ENCODE measurements around the gene SCN2B. TPM values are rescaled to one million over a fixed set of nuclear protein-coding genes. Genes with fewer than 3 reads are reported as not detected.
A peak's percentile ranks its signal among the peaks of the same experiment; 100 is the strongest.

SCN2B gene
- total and polyA plus RNA-seq, 2 donors (not counting 1 experiment from before 2014, with no cell fraction given): 0.11 to 7.3 TPM

DNA sequence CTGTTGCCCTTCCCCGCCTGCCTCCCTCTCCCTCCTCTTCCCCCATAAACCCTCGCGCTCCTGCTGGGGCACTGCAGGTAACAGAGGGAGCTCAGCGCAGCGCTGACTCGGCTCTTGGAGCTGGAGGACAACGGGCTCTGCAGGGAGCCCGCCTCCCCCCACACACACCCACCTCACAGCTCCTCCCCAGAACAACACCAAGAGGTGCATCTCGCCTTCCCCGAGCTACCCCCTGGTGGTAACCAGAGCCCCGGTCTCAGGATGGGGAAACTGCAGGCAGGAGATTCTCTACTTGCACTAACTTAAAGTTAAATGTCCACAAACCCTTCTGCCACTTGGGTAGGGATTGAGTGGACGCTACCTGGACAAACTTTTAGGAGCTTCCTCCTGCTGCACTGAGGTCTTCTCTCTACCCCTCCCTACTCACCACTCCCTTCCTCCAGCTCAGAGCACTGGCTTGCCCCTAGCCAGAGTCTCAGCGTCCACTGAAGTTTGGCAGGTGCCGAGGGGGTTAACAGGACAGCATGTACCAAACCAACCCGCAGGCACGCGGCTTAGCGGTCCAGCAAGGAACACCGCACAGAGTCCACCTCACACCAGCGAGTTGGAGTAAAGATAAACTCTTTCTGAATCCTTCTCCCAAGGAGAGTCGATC is 19.8 kb downstream of the SCN2B start:
- no peak overlapping the region for H2AFZ ChIP-seq (ENCODE audit: low read length)
- no peaks in the 10 kb centered on the region for H3K9me3 ChIP-seq (ENCODE audit: control insufficient read depth, insufficient read depth, low read depth, low read length)
- no peaks in the 10 kb centered on the region for H3K36me3 ChIP-seq (ENCODE audit: control insufficient read depth, insufficient read depth, low read length)
- no peaks in the 10 kb centered on the region for H3K4me1 ChIP-seq (ENCODE audit: control insufficient read depth, extremely low read depth, insufficient read depth, low read length)
- H4K20me1 ChIP-seq (ENCODE audit: control insufficient read depth, extremely low read depth, insufficient read depth, low read length): no peaks in the 10 kb centered on the region
- H3K27me3 ChIP-seq (ENCODE audit: control insufficient read depth, insufficient read depth, low read length): peaks cover 58% of the 10 kb centered on the region
- H3K4me3 ChIP-seq (replicated peaks in 1 of 4; ENCODE audit: control extremely low read depth in 1 of 4, insufficient read depth in 1 of 4, low read depth in 3 of 4, low read length in 4 of 4): no peak overlapping the region
- no peaks in the 10 kb centered on the region for H3K79me2 ChIP-seq (ENCODE audit: control insufficient read depth, insufficient read depth, low read length)
- no peak overlapping the region for H3K27ac ChIP-seq (ENCODE audit: insufficient read depth, low read length)
- TF ChIP-seq, protein P1, sequence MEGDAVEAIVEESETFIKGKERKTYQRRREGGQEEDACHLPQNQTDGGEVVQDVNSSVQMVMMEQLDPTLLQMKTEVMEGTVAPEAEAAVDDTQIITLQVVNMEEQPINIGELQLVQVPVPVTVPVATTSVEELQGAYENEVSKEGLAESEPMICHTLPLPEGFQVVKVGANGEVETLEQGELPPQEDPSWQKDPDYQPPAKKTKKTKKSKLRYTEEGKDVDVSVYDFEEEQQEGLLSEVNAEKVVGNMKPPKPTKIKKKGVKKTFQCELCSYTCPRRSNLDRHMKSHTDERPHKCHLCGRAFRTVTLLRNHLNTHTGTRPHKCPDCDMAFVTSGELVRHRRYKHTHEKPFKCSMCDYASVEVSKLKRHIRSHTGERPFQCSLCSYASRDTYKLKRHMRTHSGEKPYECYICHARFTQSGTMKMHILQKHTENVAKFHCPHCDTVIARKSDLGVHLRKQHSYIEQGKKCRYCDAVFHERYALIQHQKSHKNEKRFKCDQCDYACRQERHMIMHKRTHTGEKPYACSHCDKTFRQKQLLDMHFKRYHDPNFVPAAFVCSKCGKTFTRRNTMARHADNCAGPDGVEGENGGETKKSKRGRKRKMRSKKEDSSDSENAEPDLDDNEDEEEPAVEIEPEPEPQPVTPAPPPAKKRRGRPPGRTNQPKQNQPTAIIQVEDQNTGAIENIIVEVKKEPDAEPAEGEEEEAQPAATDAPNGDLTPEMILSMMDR (conservative IDR thresholded peaks at IDR 0.05 in 1 of 2, IDR thresholded peaks at IDR 0.05 in 1 of 2; ENCODE audit: low read depth in 1 of 2, low read length in 2 of 2): no peak
- TF ChIP-seq EZH2 (IDR thresholded peaks at IDR 0.05; ENCODE audit: low read length, missing control alignments): peak; percentile 25
- no peak overlapping the region for H3K9ac ChIP-seq (ENCODE audit: insufficient read depth, low read length)
- DNase-seq (ENCODE audit: low read depth in 2 of 2): no peak
- no peak overlapping the region for H3K4me2 ChIP-seq (ENCODE audit: extremely low read depth, insufficient read depth, low read length)

DNA sequence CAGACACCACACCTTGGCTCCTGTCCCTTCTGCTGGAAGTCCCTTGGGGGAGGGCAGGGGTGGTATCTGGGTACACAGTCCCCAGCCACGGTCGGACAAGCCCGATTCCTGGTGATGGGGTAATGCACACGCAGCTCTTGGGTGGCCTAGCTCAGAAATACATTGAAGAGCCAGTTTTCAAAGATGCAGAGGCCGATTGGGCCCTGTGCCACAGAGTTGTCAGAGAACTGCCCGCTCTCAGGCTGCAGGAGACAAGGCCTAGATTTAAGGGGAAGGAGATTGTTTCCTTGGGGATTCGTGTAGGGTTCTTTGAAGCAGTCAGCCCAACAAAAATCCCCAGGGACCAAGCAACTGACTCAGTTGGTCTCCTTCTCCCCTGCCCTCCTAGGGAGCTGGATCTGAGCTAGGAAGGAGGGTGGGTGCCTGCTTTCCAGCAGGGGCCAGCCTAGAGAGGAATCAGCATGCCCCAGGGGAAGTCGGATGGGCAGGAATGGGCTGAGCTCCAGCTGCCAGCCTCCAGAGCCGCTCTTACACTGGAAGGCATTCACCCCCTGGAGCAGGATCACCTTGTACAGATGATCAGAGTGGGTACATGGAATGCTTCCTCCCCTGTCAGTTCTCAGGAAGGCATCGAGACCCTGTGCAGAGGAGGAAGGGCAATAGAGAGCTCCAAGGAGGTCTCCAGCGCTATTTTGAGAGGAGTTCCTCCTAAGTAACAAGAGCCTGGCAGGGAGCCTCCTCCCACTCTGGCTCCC is 20.5 kb downstream of the SCN2B start:
- TF ChIP-seq, protein P1 (conservative IDR thresholded peaks at IDR 0.05 in 1 of 2, IDR thresholded peaks at IDR 0.05 in 1 of 2; ENCODE audit: low read depth in 1 of 2, low read length in 2 of 2): no peak
- TF ChIP-seq EZH2 (IDR thresholded peaks at IDR 0.05; ENCODE audit: low read length, missing control alignments): no peak
- H3K9me3 ChIP-seq (ENCODE audit: control insufficient read depth, insufficient read depth, low read depth, low read length): no peaks in the 10 kb centered on the region

DNA sequence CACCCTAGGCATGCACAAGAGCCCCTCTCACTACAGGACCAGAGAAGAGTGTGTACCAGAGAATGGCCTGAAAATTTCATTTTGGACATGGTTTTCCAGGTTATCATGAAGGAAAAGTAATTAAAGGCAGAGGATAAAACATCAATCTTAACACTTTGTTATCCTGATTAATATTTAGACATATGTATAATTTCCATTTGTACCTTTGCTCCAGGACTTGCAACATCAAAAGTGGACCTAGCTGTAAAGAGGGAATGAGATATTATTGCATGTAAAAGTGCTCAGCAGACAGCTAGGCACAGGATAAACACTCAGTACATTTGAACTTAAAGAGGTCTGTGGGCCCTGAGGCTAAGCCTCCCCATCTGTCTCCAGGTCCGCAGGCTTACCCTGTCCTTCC is 21.8 kb downstream of the SCN2B start:
- Histone ChIP-seq H3K4me2 (ENCODE audit: extremely low read depth, insufficient read depth, low read length) (no peak overlapping the region), H3K9ac (ENCODE audit: insufficient read depth, low read length) (no peak overlapping the region), H3K9me3 (ENCODE audit: control insufficient read depth, insufficient read depth, low read depth, low read length) (no peaks in the 10 kb centered on the region), H3K27me3 (ENCODE audit: control insufficient read depth, insufficient read depth, low read length) (peaks cover 58% of the 10 kb centered on the region), H3K4me1 (ENCODE audit: control insufficient read depth, extremely low read depth, insufficient read depth, low read length) (no peaks in the 10 kb centered on the region), H3K4me3 (replicated peaks in 1 of 4; ENCODE audit: control extremely low read depth in 1 of 4, insufficient read depth in 1 of 4, low read depth in 3 of 4, low read length in 4 of 4) (no peak overlapping the region), H3K36me3 (ENCODE audit: control insufficient read depth, insufficient read depth, low read length) (no peaks in the 10 kb centered on the region), H3K79me2 (ENCODE audit: control insufficient read depth, insufficient read depth, low read length) (no peaks in the 10 kb centered on the region), H4K20me1 (ENCODE audit: control insufficient read depth, extremely low read depth, insufficient read depth, low read length) (no peaks in the 10 kb centered on the region), H3K27ac (ENCODE audit: insufficient read depth, low read length) (no peak overlapping the region), H2AFZ (ENCODE audit: low read length) (no peak overlapping the region)
- TF ChIP-seq, protein P1 (conservative IDR thresholded peaks at IDR 0.05 in 1 of 2, IDR thresholded peaks at IDR 0.05 in 1 of 2; ENCODE audit: low read depth in 1 of 2, low read length in 2 of 2): no peak
- no peak for TF ChIP-seq EZH2 (IDR thresholded peaks at IDR 0.05; ENCODE audit: low read length, missing control alignments)
- no peak for DNase-seq (ENCODE audit: low read depth in 2 of 2)

More for the DNA sequence above, 20.5 kb downstream of the SCN2B start:
- no peak overlapping the region for H3K9ac ChIP-seq (ENCODE audit: insufficient read depth, low read length)
- H2AFZ ChIP-seq (ENCODE audit: low read length): no peak overlapping the region
- H3K4me3 ChIP-seq (replicated peaks in 1 of 4; ENCODE audit: control extremely low read depth in 1 of 4, insufficient read depth in 1 of 4, low read depth in 3 of 4, low read length in 4 of 4): no peak overlapping the region
- peaks cover 64% of the 10 kb centered on the region for H3K27me3 ChIP-seq (ENCODE audit: control insufficient read depth, insufficient read depth, low read length)
- DNase-seq (ENCODE audit: low read depth in 2 of 2): no peak
- H3K4me2 ChIP-seq (ENCODE audit: extremely low read depth, insufficient read depth, low read length): no peak overlapping the region
- no peaks in the 10 kb centered on the region for H3K36me3 ChIP-seq (ENCODE audit: control insufficient read depth, insufficient read depth, low read length)
- H3K4me1 ChIP-seq (ENCODE audit: control insufficient read depth, extremely low read depth, insufficient read depth, low read length): no peaks in the 10 kb centered on the region
- no peak overlapping the region for H3K27ac ChIP-seq (ENCODE audit: insufficient read depth, low read length)
- no peaks in the 10 kb centered on the region for H3K79me2 ChIP-seq (ENCODE audit: control insufficient read depth, insufficient read depth, low read length)
- H4K20me1 ChIP-seq (ENCODE audit: control insufficient read depth, extremely low read depth, insufficient read depth, low read length): no peaks in the 10 kb centered on the region

Measured in fibroblast of lung (primary cell).